Spleen (tissue), 11 donors: ENCODE results near the gene CDC6. TPM values are rescaled to one million over a fixed set of nuclear protein-coding genes. Genes with fewer than 3 reads are reported as not detected.

Source experiments
- DNase-seq: peaks from one replicate; pipeline ENCODE4 v3.0.0-alpha.2; 2020
- H3K27ac ChIP-seq, 8 donors: fragments of 200-600 bp; sonication (generic) in 7 of 8; 1 replicate in 4 of 8; 2 replicates in 4 of 8; pipeline versions ENCODE4 v1.5.0 to v1.8.0; 2016 to 2021; ENCODE audit warnings: inconsistent platforms in 4 of 8, mild to moderate bottlenecking in 4 of 8, moderate library complexity in 1 of 8
- H3K27me3 ChIP-seq, 7 donors: fragments of 200-600 bp; sonication (generic) in 6 of 7; replicated peaks in 1 of 7; 1 replicate in 4 of 7; 2 replicates in 3 of 7; pipeline versions ENCODE4 v1.5.0 to v1.8.0; 2016 to 2021; ENCODE audit warnings: inconsistent platforms in 3 of 7, mild to moderate bottlenecking in 1 of 7
- H3K36me3 ChIP-seq, 6 donors: fragments of 200-600 bp; sonication (generic) in 5 of 6; 1 replicate in 4 of 6; 2 replicates in 2 of 6; pipeline versions ENCODE4 v1.5.0 to v1.8.0; 2016 to 2021; ENCODE audit warnings: inconsistent platforms in 2 of 6
- H3K4me1 ChIP-seq, 6 donors: fragments of 200-600 bp; sonication (generic) in 5 of 6; 1 replicate in 3 of 6; 2 replicates in 3 of 6; pipeline versions ENCODE4 v1.5.0 to v1.8.0; 2016 to 2021; ENCODE audit warnings: inconsistent platforms in 3 of 6
- H3K4me3 ChIP-seq, 8 donors: fragments of 200-600 bp; sonication (generic) in 7 of 8; 1 replicate in 4 of 8; 2 replicates in 4 of 8; pipeline versions ENCODE4 v1.5.0 to v1.8.0; 2016 to 2021; ENCODE audit warnings: inconsistent platforms in 4 of 8, mild to moderate bottlenecking in 4 of 8, moderate library complexity in 2 of 8
- H3K9me3 ChIP-seq, 8 donors: fragments of 200-600 bp; sonication (generic) in 7 of 8; 1 replicate in 4 of 8; 2 replicates in 4 of 8; pipeline versions ENCODE4 v1.5.0 to v1.8.0; 2016 to 2021; ENCODE audit warnings: inconsistent platforms in 4 of 8
- CTCF ChIP-seq, 11 experiments: fragments of 200-600 bp in 7 of 11; fragments of 450-650 bp in 4 of 11; sonication (generic) in 4 of 11; IDR thresholded peaks in 8 of 11; conservative IDR thresholded peaks in 3 of 11; 1 replicate in 7 of 11; 2 replicates in 4 of 11; pipeline versions ENCODE4 v1.4.0 to v1.8.0; 2016 to 2021; ENCODE audit warnings: antibody characterized with exemption in 11 of 11, inconsistent platforms in 4 of 11, mild to moderate bottlenecking in 1 of 11
- POLR2A ChIP-seq, 3 donors: fragments of 450-650 bp; IDR thresholded peaks; one replicate each; pipeline ENCODE4 v1.5.1; 2017; ENCODE audit warnings: antibody characterized with exemption in 3 of 3, mild to moderate bottlenecking in 1 of 3
- POLR2AphosphoS5 ChIP-seq, 3 donors: sonication (generic); formaldehyde crosslinking; IDR thresholded peaks; one replicate each; pipeline ENCODE4 v1.5.1; 2017; ENCODE audit warnings: antibody characterized with exemption in 3 of 3
- WGBS, 5 donors: extraction: QIAGEN DNeasy Blood & Tissue Kit in 3 of 5; methylation state at CpG; one replicate each; pipeline versions ENCODE4 v1.1.5 to v1.1.7; 2013 to 2018; 5-methylcytosine and 5-hydroxymethylcytosine counted together
- intact Hi-C: fragments of 100-400 bp; cut with DNase I; formaldehyde crosslinking; loops from one replicate; pipeline ENCODE4 v1.15.0; 2023; ENCODE audit warnings: low total_unique reads
- polyA plus RNA-seq, 3 donors: library from polyadenylated mRNA; stranded (reverse); fragments of 200-250 nt; gene quantifications; one replicate each; pipeline ENCODE4 v1.2.1, GENCODE V29; 2013
- total RNA-seq, 7 donors: library from RNA; depleted of rRNA in 3 of 7; stranded (reverse); fragments of >200 nt in 3 of 7; fragmentation: NEBNext Ultra II Directional in 4 of 7; extraction: Animal tissue kit (Norgen Biotek cat#: 25700) in 4 of 7; gene quantifications; one replicate each; pipeline versions ENCODE4 v1.1.0 to v1.2.1, GENCODE V29; 2016 to 2021
- donor health status: healthy with polysubstance abuse.
- donor health status: DM: no; HTN: no; CAD: no; lungs with moderate emphysema.
- donor health status: DM: no; HTN: no; CAD: no.
- donor health status: Bipolar disorder and iron deficiency.
- donor health status: healthy.
- donor health status: DM: no; HTN: no; CAD: no.
- donor health status: DM: yes; HTN: yes; CAD: no.

CDC6 gene
- total and polyA plus RNA-seq, 10 donors: 1.2 to 11.6 (median 5.1) TPM

GRCh38 chr17:40317880-40318829, 30.5 kb downstream of the CDC6 start:
- Histone ChIP-seq H3K4me1 (peaks cover 60 to 99% (median 92%) of the 10 kb centered on the region in 6 donors), H3K9me3 (no peaks in the 10 kb centered on the region), H3K4me3 (peak overlapping the region; percentile 85 to 100 (median 98)), H3K27ac (peak overlapping the region; percentile 83 to 97 (median 92)), H3K27me3 (no peaks in the 10 kb centered on the region), H3K36me3 (no peaks in the 10 kb centered on the region)
- intact Hi-C loops: no loop called here
- 0 to 1% (median 0%) methylated on average over 41 to 70 of the region's 70 CpGs for WGBS, 5 donors
- TF ChIP-seq POLR2AphosphoS5 (IDR thresholded peaks at IDR 0.05) (peak; percentile 89 to 94 (median 91)), CTCF (IDR thresholded peaks at IDR 0.05 in 8 of 11, conservative IDR thresholded peaks at IDR 0.05 in 3 of 11) (peak in 3 of 11 experiments; percentile 4 to 22 (median 5)), POLR2A (IDR thresholded peaks at IDR 0.05) (peak in 1 of 3 donors; percentile 16)
- DNase-seq: peak; percentile 99

GRCh38 chr17:40318830-40319391, 31.2 kb downstream of the CDC6 start:
- WGBS, 5 donors: 6 to 11% (median 8%) methylated on average over 13 of the region's 13 CpGs
- Histone ChIP-seq H3K36me3 (no peaks in the 10 kb centered on the region), H3K9me3 (no peaks in the 10 kb centered on the region), H3K4me3 (peak overlapping the region; percentile 85 to 100 (median 98)), H3K27ac (peak overlapping the region in 7 of 8 donors; percentile 87 to 97 (median 93)), H3K4me1 (peaks cover 68 to 99% (median 92%) of the 10 kb centered on the region in 6 donors), H3K27me3 (no peaks in the 10 kb centered on the region)
- TF ChIP-seq CTCF (IDR thresholded peaks at IDR 0.05 in 8 of 11, conservative IDR thresholded peaks at IDR 0.05 in 3 of 11) (peak in 3 of 11 experiments; percentile 1 to 44 (median 4)), POLR2A (IDR thresholded peaks at IDR 0.05) (no peak)
- peak; percentile 86 for DNase-seq
- intact Hi-C loops: no loop called here

- intact Hi-C loops: no loop called here
- Histone ChIP-seq H3K36me3 (no peaks in the 10 kb centered on the region), H3K4me1 (peaks cover 73 to 99% (median 92%) of the 10 kb centered on the region in 6 donors), H3K27me3 (no peaks in the 10 kb centered on the region), H3K4me3 (peak overlapping the region; percentile 85 to 100 (median 98)), H3K27ac (peak overlapping the region in 7 of 8 donors; percentile 41 to 97 (median 92)), H3K9me3 (no peaks in the 10 kb centered on the region)
- no peak for TF ChIP-seq POLR2A (IDR thresholded peaks at IDR 0.05)
- no peak for TF ChIP-seq CTCF (IDR thresholded peaks at IDR 0.05 in 8 of 11, conservative IDR thresholded peaks at IDR 0.05 in 3 of 11)
- peak; percentile 65 to 80 (median 71) for TF ChIP-seq POLR2AphosphoS5 (IDR thresholded peaks at IDR 0.05)
- WGBS, 5 donors: 25 to 37% (median 34%) methylated on average over 11 of the region's 11 CpGs
- peak; percentile 93 for DNase-seq
Measured at GRCh38 chr17:40319651-40320540, 32.2 kb downstream of the CDC6 start.
